Activated CD8-positive, alpha-beta memory T cell treated with anti-CD3 and anti-CD28 coated beads, Interleukin-2, amount 10 ng/mL, durations not matched to agents 7 days and 5 days (primary cell): ENCODE measurements around the gene ASF1A. TPM values are rescaled to one million over a fixed set of nuclear protein-coding genes. Genes with fewer than 3 reads are reported as not detected.

Experiments used
- ATAC-seq: fragments of 150-1000 bp; cut with Tn5 transposase; one replicate; pipeline ENCODE4 v1.10.0; 2021; ENCODE audit warnings: moderate library complexity
- CTCF ChIA-PET: fragments of 350-600 bp; sonication (Branson Sonifier 250); formaldehyde crosslinking; loops from one replicate; lab custom pipeline; 2021; ENCODE audit warnings: antibody characterized with exemption; lab: Charles Lee
- DNase-seq: peaks from one replicate; pipeline ENCODE4 v3.0.0-alpha.2; 2020
- H3K27ac Mint-ChIP-seq: one replicate; pipeline ENCODE4 v1.8.0; 2021; ENCODE audit warnings: mild to moderate bottlenecking, mixed read lengths
- H3K27me3 Mint-ChIP-seq: one replicate; pipeline ENCODE4 v1.8.0; 2021; ENCODE audit warnings: mixed read lengths
- H3K36me3 Mint-ChIP-seq: one replicate; pipeline ENCODE4 v1.8.0; 2021; ENCODE audit warnings: mild to moderate bottlenecking, mixed read lengths
- H3K4me1 Mint-ChIP-seq: one replicate; pipeline ENCODE4 v1.8.0; 2021; ENCODE audit warnings: mixed read lengths
- H3K4me3 Mint-ChIP-seq: one replicate; pipeline ENCODE4 v1.8.0; 2021; ENCODE audit warnings: mild to moderate bottlenecking, moderate library complexity, mixed read lengths
- H3K9me3 Mint-ChIP-seq: one replicate; pipeline ENCODE4 v1.8.0; 2022; ENCODE audit warnings: low read depth, mixed read lengths
- total RNA-seq, 2 experiments: library from RNA; stranded (reverse); gene quantifications; one replicate each; pipeline ENCODE4 v1.2.3, GENCODE V29; 2021

The ASF1A gene
- total RNA-seq, 2 experiments from 2014 or later = 56.4 to 65.7 TPM

DNA sequence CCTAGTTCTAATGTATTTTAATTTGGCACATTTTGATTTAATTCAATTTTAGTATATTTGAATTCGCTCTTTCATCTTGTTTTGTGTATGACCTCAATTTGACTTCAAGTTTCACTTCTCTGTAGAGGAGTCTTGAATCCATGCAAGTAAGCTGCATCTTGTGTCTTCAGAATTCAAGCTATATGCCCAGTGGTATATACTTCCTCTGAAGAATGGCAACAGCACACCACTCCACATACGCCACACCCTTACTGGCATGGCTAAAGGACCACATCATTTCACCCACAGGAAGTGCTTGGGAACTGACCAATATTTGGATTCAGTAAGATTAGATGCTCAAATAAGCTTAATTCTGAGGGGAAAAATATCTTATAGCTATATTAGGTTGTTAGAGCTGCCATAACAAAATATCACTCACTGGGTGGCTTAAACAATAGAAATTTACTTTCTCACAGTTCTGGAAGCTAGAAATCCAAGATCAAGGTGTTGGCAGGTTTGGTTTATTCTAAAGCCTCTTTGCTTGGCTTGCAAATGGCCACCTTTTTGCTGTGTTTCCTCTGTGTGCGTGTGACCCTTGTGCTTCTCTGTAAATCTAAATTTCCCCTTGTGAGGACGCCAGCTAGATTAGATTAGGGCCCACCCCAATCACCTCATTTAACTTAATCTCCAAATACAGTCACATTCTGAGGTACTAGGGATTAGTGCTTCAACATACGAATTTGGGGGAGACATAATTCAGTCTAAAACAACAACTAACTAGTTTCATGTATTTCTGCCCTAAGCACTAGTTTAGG lies 2.8 kb upstream of the ASF1A start:
- no peak for ATAC-seq

DNA sequence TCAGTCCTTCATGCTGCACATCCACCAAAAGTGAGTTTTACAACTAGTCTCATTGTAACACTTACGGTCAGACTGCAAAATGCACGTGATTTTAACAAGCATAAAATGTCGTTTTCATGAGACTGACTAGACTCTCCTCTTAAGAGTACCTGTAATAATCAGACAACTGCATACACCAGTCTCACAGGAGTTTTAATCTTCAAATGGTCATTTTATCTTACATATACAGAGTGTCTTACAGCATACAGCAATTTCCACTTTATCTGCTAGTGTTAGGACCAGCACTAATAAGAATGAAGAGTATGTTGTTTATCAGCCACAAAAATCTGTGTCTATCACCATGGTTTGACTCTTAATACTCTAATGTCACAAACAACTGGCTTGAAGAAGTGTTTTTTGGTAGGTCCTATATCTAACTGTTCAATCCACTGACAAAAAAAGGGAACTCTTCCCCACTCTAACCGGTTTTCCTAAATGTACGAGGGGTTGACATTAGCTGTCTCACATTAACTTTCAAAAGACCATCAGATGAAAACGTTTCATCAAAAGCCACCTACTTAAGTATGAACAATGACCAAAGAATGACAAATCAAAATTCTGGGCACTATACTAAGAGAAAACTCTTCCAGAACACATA lies 1.5 kb upstream of the ASF1A start:
- peak overlapping the region; percentile 82 for H3K4me3 Mint-ChIP-seq
- ATAC-seq (no peak), DNase-seq (no peak)
- peak overlapping the region; percentile 96 for H3K27ac Mint-ChIP-seq
- CTCF ChIA-PET = interaction anchor here (1.2 kb wide), 1 partner anchor 19 kb away, joined by 3 read pairs; no protein-coding TSS in a partner anchor
- peaks cover 16% of the 10 kb centered on the region for H3K36me3 Mint-ChIP-seq
- H3K4me1 Mint-ChIP-seq = peaks cover 53% of the 10 kb centered on the region
- H3K9me3 Mint-ChIP-seq = no peaks in the 10 kb centered on the region
- no peaks in the 10 kb centered on the region for H3K27me3 Mint-ChIP-seq

More for the DNA sequence above, 2.8 kb upstream of the ASF1A start:
- no peaks in the 10 kb centered on the region for H3K9me3 Mint-ChIP-seq
- H3K4me1 Mint-ChIP-seq = peaks cover 57% of the 10 kb centered on the region
- peak overlapping the region; percentile 82 for H3K4me3 Mint-ChIP-seq
- H3K36me3 Mint-ChIP-seq = peaks cover 14% of the 10 kb centered on the region
- H3K27me3 Mint-ChIP-seq = no peaks in the 10 kb centered on the region
- peak overlapping the region; percentile 96 for H3K27ac Mint-ChIP-seq
- CTCF ChIA-PET = interaction anchor here (1.2 to 2.6 kb wide), 4 partner anchors 17 to 95 kb away, joined by 3 to 8 read pairs (median 6); no protein-coding TSS in a partner anchor
- no peak for DNase-seq

DNA sequence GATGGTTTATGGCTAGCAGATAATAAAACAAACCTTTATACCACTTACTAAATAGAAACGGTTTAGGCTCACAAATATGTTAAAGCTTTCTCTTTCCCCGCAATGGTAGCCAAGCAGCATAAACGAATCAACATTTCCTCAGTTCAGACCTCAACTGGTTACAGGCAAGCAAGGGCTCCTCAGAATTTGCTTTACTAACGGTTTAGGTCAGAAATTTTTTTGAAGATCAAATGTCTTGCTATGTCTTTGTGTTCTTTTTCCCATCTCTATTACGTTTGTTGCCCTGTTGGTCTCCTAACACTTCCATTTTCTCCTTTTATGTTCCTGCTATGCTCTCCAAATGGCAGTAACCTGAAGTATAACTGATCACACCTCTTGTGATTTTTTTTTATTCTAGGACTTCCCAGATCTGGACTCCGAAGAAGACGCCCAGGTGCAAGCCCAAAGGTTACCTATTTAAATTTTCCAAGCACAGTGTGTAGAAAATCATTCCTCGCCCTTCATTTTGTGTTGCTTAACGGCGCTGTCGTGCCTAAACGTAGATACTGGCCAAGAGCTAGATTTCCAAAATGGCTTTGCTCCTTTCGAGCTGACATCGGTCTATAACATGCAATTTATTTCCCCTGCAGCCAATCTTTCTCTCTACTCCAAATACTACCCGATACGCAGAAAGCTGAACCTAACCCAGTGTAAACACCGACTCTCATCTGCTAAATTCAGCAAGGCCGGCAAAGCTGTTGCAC lies 717 bp upstream of the ASF1A start:
- H3K9me3 Mint-ChIP-seq = no peaks in the 10 kb centered on the region
- peaks cover 54% of the 10 kb centered on the region for H3K4me1 Mint-ChIP-seq
- H3K27ac Mint-ChIP-seq = peak overlapping the region; percentile 96
- H3K27me3 Mint-ChIP-seq = no peaks in the 10 kb centered on the region
- peak; percentile 79 for DNase-seq
- H3K4me3 Mint-ChIP-seq = peak overlapping the region; percentile 82
- H3K36me3 Mint-ChIP-seq = peaks cover 16% of the 10 kb centered on the region
- CTCF ChIA-PET = interaction anchor here (1.0 to 1.7 kb wide), 4 partner anchors 11 to 93 kb away, joined by 3 to 5 read pairs (median 4); no protein-coding TSS in a partner anchor
- peak; percentile 37 for ATAC-seq

DNA sequence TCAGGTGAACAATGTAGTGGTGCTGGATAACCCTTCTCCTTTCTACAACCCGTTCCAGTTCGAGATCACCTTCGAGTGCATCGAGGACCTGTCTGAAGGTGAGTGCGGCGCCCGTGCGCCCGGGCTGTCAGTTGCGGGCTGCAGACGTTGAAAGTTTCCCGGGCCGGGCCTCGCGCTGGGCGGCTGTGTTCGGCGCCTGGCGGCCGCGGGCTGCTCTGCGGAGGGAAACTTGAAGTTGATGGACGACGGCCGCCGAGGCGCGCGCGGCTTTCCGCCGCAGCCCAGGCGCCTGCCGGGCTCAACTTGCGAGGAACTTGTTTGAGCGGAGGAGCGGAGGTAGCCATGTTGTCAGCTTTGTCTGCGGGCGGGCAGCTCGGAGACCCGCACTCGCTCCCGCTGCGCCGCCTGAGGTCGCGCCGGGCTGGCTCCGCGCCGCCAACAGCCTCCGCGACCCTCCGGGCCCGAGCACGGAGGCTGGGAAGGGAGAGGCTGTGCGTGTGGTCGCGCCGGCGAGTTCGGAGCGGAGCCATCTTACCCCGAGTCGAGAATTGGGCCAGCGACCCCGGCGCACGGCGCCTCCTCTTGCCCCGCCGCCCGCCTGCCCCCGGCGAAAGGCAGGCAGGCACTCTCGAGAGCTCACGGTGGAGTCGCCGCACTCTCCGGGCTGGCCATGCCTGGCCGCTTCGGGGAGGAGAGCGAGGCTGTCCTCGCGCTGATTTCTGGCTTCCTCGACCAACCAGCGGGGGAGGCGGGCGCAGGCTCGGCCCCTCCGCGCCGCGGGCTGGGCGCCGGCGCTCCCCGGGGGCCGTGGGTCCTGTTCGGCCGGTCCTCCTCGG lies 691 bp downstream of the ASF1A start:
- DNase-seq (peak; percentile 79), ATAC-seq (peak; percentile 34)
- no peaks in the 10 kb centered on the region for H3K27me3 Mint-ChIP-seq
- CTCF ChIA-PET = interaction anchor here (1.0 to 4.2 kb wide), 11 partner anchors 10 to 216 kb away, joined by 3 to 29 read pairs (median 4); partner anchors contain the start of genes FAM184A and MCM9
- peaks cover 54% of the 10 kb centered on the region for H3K4me1 Mint-ChIP-seq
- no peaks in the 10 kb centered on the region for H3K9me3 Mint-ChIP-seq
- peaks cover 25% of the 10 kb centered on the region for H3K36me3 Mint-ChIP-seq
- H3K27ac Mint-ChIP-seq = peak overlapping the region; percentile 96
- H3K4me3 Mint-ChIP-seq = peak overlapping the region; percentile 82

DNA sequence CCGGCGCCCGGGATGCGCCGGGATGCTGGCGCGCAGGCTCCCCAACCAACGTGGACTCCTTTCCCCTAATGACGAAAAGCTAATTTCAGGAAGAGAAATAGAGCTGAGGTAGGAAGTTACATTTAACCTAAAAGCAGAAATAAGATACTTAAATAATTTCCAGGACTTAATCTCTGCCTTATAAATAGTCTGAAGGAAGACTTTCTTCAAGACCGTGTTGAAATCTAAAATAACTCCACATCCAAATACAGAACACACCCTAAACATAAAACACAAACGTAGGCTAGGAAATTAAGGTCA lies 1.3 kb downstream of the ASF1A start:
- DNase-seq = no peak
- Mint-ChIP-seq H3K27me3 (no peaks in the 10 kb centered on the region), H3K36me3 (peaks cover 30% of the 10 kb centered on the region), H3K27ac (peak overlapping the region; percentile 92), H3K9me3 (no peaks in the 10 kb centered on the region), H3K4me1 (peaks cover 55% of the 10 kb centered on the region), H3K4me3 (peak overlapping the region; percentile 82)
- no peak for ATAC-seq
- CTCF ChIA-PET = interaction anchor here (1.0 to 4.2 kb wide), 10 partner anchors 28 to 215 kb away, joined by 3 to 29 read pairs (median 4); partner anchors contain the start of genes FAM184A and MCM9

DNA sequence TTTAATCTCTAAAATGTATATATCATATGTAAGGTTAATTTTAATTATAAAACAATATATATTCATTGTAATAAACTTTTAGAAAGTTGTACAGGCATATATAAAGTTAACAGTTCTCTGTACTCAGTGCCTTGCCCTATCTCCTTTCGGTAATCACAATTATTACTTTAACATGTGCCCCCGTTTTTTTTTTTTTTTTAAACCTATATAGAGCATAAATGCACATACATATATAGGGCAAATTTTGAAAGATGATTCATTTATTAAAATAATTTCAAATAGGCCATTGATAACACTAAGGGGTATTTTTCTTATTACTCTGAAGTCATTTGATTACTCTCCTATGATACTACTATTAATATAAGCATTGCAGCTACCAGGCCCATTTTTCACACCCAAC lies 1.9 kb downstream of the ASF1A start:
- DNase-seq = no peak
- Mint-ChIP-seq H3K27ac (peak overlapping the region; percentile 95), H3K27me3 (no peaks in the 10 kb centered on the region), H3K4me1 (peaks cover 57% of the 10 kb centered on the region), H3K4me3 (peak overlapping the region; percentile 82), H3K9me3 (no peaks in the 10 kb centered on the region), H3K36me3 (peaks cover 36% of the 10 kb centered on the region)
- no peak for ATAC-seq
- CTCF ChIA-PET = interaction anchor here (1.0 to 4.2 kb wide), 12 partner anchors 11 to 419 kb away, joined by 3 to 29 read pairs (median 7); partner anchors contain the start of genes FAM184A and MCM9

DNA sequence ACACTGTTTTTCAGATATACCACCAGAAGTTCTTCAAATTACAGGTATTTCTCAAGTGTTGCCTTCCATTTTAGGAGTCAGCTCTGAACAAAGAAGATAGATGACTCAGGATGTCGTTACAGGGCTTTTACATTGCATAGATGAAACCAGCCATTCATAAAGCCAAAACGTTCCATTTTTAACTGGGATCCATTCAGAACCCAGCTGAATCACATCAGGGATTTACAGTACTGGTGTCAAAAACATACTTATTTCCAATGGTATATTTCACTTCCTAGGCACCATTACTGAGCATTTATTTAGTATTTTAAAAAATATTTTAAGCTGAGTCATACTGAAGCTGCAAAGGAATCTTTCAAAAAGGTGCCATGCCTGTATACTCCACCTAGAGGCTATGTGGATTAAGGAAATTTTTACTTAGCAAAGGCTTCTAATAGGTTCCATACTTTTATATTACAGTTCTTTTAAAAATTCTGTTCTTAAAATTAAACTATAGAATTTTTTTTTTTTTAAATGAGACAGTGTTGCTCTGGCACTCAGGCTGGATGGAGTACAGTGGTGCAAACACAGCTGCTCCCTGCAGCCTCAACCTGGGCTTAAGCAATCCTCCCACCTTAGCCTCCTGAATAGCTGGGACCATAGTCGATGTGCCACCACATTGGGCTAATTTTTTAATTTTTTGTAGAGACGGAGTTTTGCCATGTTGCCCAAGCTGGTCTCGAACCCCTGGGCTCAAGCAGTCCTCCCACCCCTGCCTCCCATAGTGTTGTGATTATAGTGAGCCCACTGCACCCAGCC lies 2.6 kb downstream of the ASF1A start:
- CTCF ChIA-PET = interaction anchor here (1.0 to 4.2 kb wide), 14 partner anchors 11 to 418 kb away, joined by 3 to 29 read pairs (median 6); partner anchors contain the start of gene MCM9
- ATAC-seq = no peak
- Mint-ChIP-seq H3K36me3 (peaks cover 42% of the 10 kb centered on the region), H3K4me3 (peak overlapping the region; percentile 82), H3K9me3 (no peaks in the 10 kb centered on the region), H3K27ac (peak overlapping the region; percentile 95), H3K27me3 (no peaks in the 10 kb centered on the region), H3K4me1 (peaks cover 56% of the 10 kb centered on the region)
- DNase-seq = no peak

DNA sequence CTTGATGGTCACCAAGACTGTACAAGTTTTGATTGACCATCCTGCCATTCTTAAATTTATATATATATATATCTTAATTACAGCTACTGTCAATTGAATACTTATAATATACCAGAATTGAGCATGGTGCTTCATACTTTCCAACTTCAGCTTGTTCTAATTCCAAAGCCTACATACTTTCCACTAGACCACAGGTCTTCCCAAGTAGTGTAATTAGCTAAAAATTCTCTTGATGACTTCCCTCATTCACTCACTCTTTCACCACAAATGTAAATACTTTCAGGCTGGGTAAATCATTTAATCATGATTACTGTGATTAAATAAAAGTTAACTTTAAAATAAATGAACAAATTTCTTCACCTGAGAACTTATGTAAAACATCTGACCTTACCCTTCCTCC lies 3.4 kb downstream of the ASF1A start:
- Mint-ChIP-seq H3K9me3 (no peaks in the 10 kb centered on the region), H3K4me1 (peaks cover 53% of the 10 kb centered on the region), H3K4me3 (no peak overlapping the region), H3K27ac (peak overlapping the region; percentile 58), H3K27me3 (no peaks in the 10 kb centered on the region), H3K36me3 (peaks cover 46% of the 10 kb centered on the region)
- CTCF ChIA-PET = interaction anchor here (1.2 to 4.2 kb wide), 12 partner anchors 10 to 332 kb away, joined by 3 to 29 read pairs (median 7); partner anchors contain the start of gene MCM9
- DNase-seq = no peak
- ATAC-seq = no peak

DNA sequence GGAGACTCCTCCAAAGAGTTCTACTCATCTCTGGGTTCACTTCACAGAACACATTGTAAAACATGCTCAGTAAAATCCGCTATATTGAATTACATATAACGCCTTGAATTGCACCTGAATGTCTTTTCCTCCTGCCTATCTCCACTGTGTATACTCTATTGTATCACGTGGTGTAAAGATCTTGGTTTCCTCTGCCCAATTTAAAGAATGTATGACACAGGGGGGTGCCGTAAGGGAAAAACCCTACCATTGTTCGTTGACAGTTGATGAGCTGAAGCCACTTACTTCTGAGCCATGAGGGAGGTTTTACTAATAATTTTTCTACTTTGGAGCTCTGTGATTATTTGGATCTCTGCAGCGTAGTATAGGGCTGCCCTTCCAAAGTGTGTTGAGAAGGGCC lies 6.0 kb downstream of the ASF1A start:
- Mint-ChIP-seq H3K27ac (peak overlapping the region; percentile 63), H3K36me3 (peaks cover 63% of the 10 kb centered on the region), H3K4me3 (peak overlapping the region; percentile 12), H3K4me1 (peaks cover 69% of the 10 kb centered on the region), H3K9me3 (no peaks in the 10 kb centered on the region), H3K27me3 (no peaks in the 10 kb centered on the region)
- CTCF ChIA-PET = no interaction called here
- ATAC-seq (peak; percentile 34), DNase-seq (no peak)

DNA sequence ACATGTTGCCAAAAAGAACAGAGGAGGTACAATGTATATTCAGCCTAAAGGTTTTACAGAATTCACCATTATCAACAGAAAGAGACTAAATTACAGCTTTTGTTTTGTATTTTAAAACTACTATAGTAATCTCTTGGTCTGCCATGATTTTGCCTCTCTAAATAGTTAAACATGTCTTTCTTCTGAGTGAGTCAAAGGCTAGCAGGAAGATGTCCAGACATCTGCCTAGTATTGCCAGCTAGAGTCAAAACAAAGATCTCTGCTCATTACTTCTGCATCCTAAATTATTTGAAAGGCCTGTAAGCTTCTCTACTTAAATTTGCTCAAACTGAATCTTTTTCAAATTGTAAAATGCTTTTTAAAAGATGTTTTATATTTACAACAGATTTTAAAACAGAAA lies 8.8 kb downstream of the ASF1A start:
- peaks cover 79% of the 10 kb centered on the region for H3K36me3 Mint-ChIP-seq
- no peaks in the 10 kb centered on the region for H3K27me3 Mint-ChIP-seq
- H3K4me3 Mint-ChIP-seq = no peak overlapping the region
- no peak for ATAC-seq
- H3K4me1 Mint-ChIP-seq = peaks cover 75% of the 10 kb centered on the region
- H3K27ac Mint-ChIP-seq = peak overlapping the region; percentile 46
- DNase-seq = no peak
- CTCF ChIA-PET = interaction anchor here (0.7 kb wide), 2 partner anchors 29 to 510 kb away, joined by 3 read pairs; no protein-coding TSS in a partner anchor
- no peaks in the 10 kb centered on the region for H3K9me3 Mint-ChIP-seq

DNA sequence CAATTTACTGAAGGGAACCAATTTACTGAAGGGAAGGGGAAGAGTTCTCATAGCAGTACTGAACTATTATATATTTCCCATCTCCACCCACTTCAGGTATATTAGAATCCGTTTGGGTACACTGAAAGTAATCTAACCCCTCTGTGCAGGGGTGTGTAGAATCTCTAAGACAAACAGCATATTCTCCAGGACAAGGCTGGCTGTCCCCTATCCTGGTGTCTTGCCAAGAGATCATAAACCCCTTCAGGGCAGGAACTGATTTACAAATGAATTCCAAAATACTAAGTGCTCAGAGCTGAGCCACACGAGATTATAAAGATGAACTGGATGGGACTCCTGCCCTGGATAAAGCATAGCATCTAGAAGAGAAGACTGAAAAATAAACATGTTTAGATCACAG lies 9.2 kb downstream of the ASF1A start:
- H3K36me3 Mint-ChIP-seq = peaks cover 80% of the 10 kb centered on the region
- peak overlapping the region; percentile 46 for H3K27ac Mint-ChIP-seq
- H3K4me3 Mint-ChIP-seq = no peak overlapping the region

More for the DNA sequence above, 9.2 kb downstream of the ASF1A start:
- H3K4me1 Mint-ChIP-seq = peaks cover 71% of the 10 kb centered on the region
- DNase-seq (no peak), ATAC-seq (no peak)
- no peaks in the 10 kb centered on the region for H3K9me3 Mint-ChIP-seq
- CTCF ChIA-PET = interaction anchor here (0.7 kb wide), 1 partner anchor 29 kb away, joined by 3 read pairs; no protein-coding TSS in a partner anchor
- H3K27me3 Mint-ChIP-seq = no peaks in the 10 kb centered on the region
